IMR-90 (cell line): Measurements from ENCODE around the gene APMAP. TPM values are rescaled to one million over a fixed set of nuclear protein-coding genes. Genes with fewer than 3 reads are reported as not detected.

Experiments
- ATAC-seq: fragments of 200-7000 bp; cut with Tn5 transposase; 2 replicates; pipeline ENCODE4 v1.9.1; 2020; ENCODE audit warnings: low read depth, mild to moderate bottlenecking, moderate library complexity
- BruUV-seq: library from RNA; stranded (reverse); fragments of 400-500 nt; replicated peaks from 2 replicates; lab custom pipeline; 2021; lab: Mats Ljungman, UMichigan
- CTCF ChIA-PET: fragments of 300-600 bp; formaldehyde crosslinking; extraction: SDS; loops from one replicate; lab custom pipeline; 2021; ENCODE audit warnings: antibody characterized with exemption; lab: Yijun Ruan, JAX
- POLR2A ChIA-PET: fragments of 300-600 bp; sonication (Branson Sonifier 250); formaldehyde crosslinking; loops from one replicate; lab custom pipeline; 2022; ENCODE audit warnings: antibody characterized with exemption; ENCODE audit not compliant: unreplicated experiment; lab: Charles Lee
- DNase-seq: peaks from one replicate; pipeline ENCODE4 v3.0.0; 2013
- H2AFZ ChIP-seq: replicated peaks from 2 replicates; pipeline ENCODE3; 2013; ENCODE audit warnings: low read length, mild to moderate bottlenecking; ENCODE audit not compliant: poor library complexity
- H2AK5ac ChIP-seq: 2 replicates; pipeline ENCODE4 v1.6.1; 2013; ENCODE audit warnings: low read depth, low read length, inconsistent platforms
- H2AK9ac ChIP-seq: replicated peaks from 2 replicates; pipeline ENCODE3; 2013; ENCODE audit warnings: mild to moderate bottlenecking, low read depth, low read length, moderate library complexity; ENCODE audit not compliant: poor library complexity
- H2BK120ac ChIP-seq: 2 replicates; pipeline ENCODE4 v1.6.1; 2013; ENCODE audit warnings: low read depth, low read length, inconsistent platforms
- H2BK15ac ChIP-seq: 3 replicates; pipeline ENCODE4 v1.6.1; 2013; ENCODE audit warnings: low read depth, low read length, inconsistent platforms
- H2BK20ac ChIP-seq: 2 replicates; pipeline ENCODE4 v1.6.1; 2013; ENCODE audit warnings: low read depth, mild to moderate bottlenecking, inconsistent platforms, low read length, moderate library complexity
- H2BK5ac ChIP-seq: 2 replicates; pipeline ENCODE4 v1.6.1; 2013; ENCODE audit warnings: mild to moderate bottlenecking, low read depth, low read length, inconsistent platforms; ENCODE audit not compliant: poor library complexity, severe bottlenecking
- H3K14ac ChIP-seq: replicated peaks from 2 replicates; pipeline ENCODE4 v1.6.1; 2013; ENCODE audit warnings: low read depth, low read length, inconsistent platforms
- H3K18ac ChIP-seq: 2 replicates; pipeline ENCODE4 v1.6.1; 2013; ENCODE audit warnings: low read depth, low read length, control low read depth
- H3K23ac ChIP-seq: 2 replicates; pipeline ENCODE4 v1.6.1; 2013; ENCODE audit warnings: low read depth, low read length, inconsistent platforms
- H3K27ac ChIP-seq: 2 replicates; pipeline ENCODE4 v1.5.1; 2013; ENCODE audit warnings: mild to moderate bottlenecking, control low read depth, low read length; ENCODE audit not compliant: insufficient read depth
- H3K27me3 ChIP-seq: 2 replicates; pipeline ENCODE4 v1.6.1; 2013; ENCODE audit warnings: low read length; ENCODE audit not compliant: control insufficient read depth, insufficient read depth
- H3K36me3 ChIP-seq: 2 replicates; pipeline ENCODE4 v1.6.1; 2013; ENCODE audit warnings: low read length, mixed read lengths; ENCODE audit not compliant: control insufficient read depth, insufficient read depth
- H3K4ac ChIP-seq: 2 replicates; pipeline ENCODE4 v1.6.1; 2013; ENCODE audit warnings: low read depth, low read length, inconsistent platforms
- H3K4me1 ChIP-seq: 2 replicates; pipeline ENCODE4 v1.6.1; 2013; ENCODE audit warnings: low read length, mixed read lengths; ENCODE audit not compliant: control insufficient read depth, insufficient read depth
- H3K4me2 ChIP-seq: 2 replicates; pipeline ENCODE4 v1.6.1; 2013; ENCODE audit warnings: low read depth, mild to moderate bottlenecking, control low read depth, low read length, moderate library complexity
- H3K4me3 ChIP-seq: 2 replicates; pipeline ENCODE4 v1.5.1; 2013; ENCODE audit warnings: low read depth, mild to moderate bottlenecking, control low read depth, low read length, moderate library complexity; ENCODE audit not compliant: insufficient read depth
- H3K56ac ChIP-seq: 2 replicates; pipeline ENCODE4 v1.6.1; 2013; ENCODE audit warnings: low read length, inconsistent platforms; ENCODE audit not compliant: insufficient read depth; ENCODE audit errors: extremely low read depth
- H3K79me1 ChIP-seq, 2 experiments: 2 replicates each; pipeline ENCODE4 v1.6.1; 2013; ENCODE audit warnings: low read length in 2 of 2, inconsistent platforms in 1 of 2, low read depth in 1 of 2
- H3K9ac ChIP-seq: 2 replicates; pipeline ENCODE4 v1.6.1; 2013; ENCODE audit warnings: low read depth, low read length, control low read depth
- H3K9me1 ChIP-seq: 2 replicates; pipeline ENCODE4 v1.6.1; 2013; ENCODE audit warnings: low read length, inconsistent platforms; ENCODE audit not compliant: insufficient read depth
- H3K9me3 ChIP-seq: 2 replicates; pipeline ENCODE4 v1.6.1; 2013; ENCODE audit warnings: low read length; ENCODE audit not compliant: control insufficient read depth, insufficient read depth
- H4K20me1 ChIP-seq: 2 replicates; pipeline ENCODE4 v1.6.1; 2013; ENCODE audit warnings: low read length, inconsistent platforms; ENCODE audit not compliant: insufficient read depth
- H4K5ac ChIP-seq: 2 replicates; pipeline ENCODE4 v1.6.1; 2013; ENCODE audit warnings: mild to moderate bottlenecking, low read depth, low read length, control low read depth
- H4K8ac ChIP-seq, 2 experiments: 2 replicates each; pipeline ENCODE4 v1.6.1; 2013; ENCODE audit warnings: low read depth in 2 of 2, low read length in 2 of 2, control low read depth in 1 of 2, inconsistent platforms in 1 of 2
- H4K91ac ChIP-seq: 2 replicates; pipeline ENCODE4 v1.6.1; 2013; ENCODE audit warnings: low read depth, low read length, inconsistent platforms; ENCODE audit not compliant: insufficient read depth
- FOS ChIP-seq: fragments of 150-350 bp; IDR thresholded peaks from 2 replicates; pipeline ENCODE4 v1.6.1; 2016; ENCODE audit warnings: low read depth, low read length
- MAFK ChIP-seq: IDR thresholded peaks from 2 replicates; pipeline ENCODE4 v1.6.1; 2012; ENCODE audit warnings: low read depth, low read length, improper control_type of control experiment
- MAZ ChIP-seq: IDR thresholded peaks from 2 replicates; pipeline ENCODE4 v1.6.1; 2012; ENCODE audit warnings: low read depth, mild to moderate bottlenecking, low read length, improper control_type of control experiment, moderate library complexity, borderline replicate concordance
- RCOR1 ChIP-seq: IDR thresholded peaks from 2 replicates; pipeline ENCODE4 v1.6.1; 2012; ENCODE audit warnings: mild to moderate bottlenecking, low read length, improper control_type of control experiment; ENCODE audit not compliant: insufficient replicate concordance
- RFX5 ChIP-seq: IDR thresholded peaks from 2 replicates; pipeline ENCODE4 v1.8.0; 2012; ENCODE audit warnings: low read depth, mild to moderate bottlenecking, low read length, moderate library complexity
- WGBS, 2 experiments: methylation state at CpG; one replicate each; pipeline versions ENCODE4 v1.1.5 to v1.1.7; 2013; ENCODE audit warnings: missing lambda C conversion rate in 2 of 2; ENCODE audit not compliant: insufficient read length in 1 of 2; ENCODE audit errors: extremely low coverage in 2 of 2; 5-methylcytosine and 5-hydroxymethylcytosine counted together
- dilution Hi-C: fragments of 300-500 bp; cut with HindIII; formaldehyde crosslinking; loops from one replicate; pipeline ENCODE4 v1.14.3; 2018; ENCODE audit warnings: low sequenced_read_pairs; ENCODE audit not compliant: unreplicated experiment
- in situ Hi-C: fragments of 300-500 bp; cut with MboI; formaldehyde crosslinking; loops from 3 replicates; pipeline ENCODE4 v1.14.3; 2019; ENCODE audit warnings: low sequenced_read_pairs, inconsistent platforms, mixed read lengths
- intact Hi-C: fragments of 100-400 bp; cut with micrococcal nuclease; formaldehyde crosslinking; loops from 2 replicates; pipeline ENCODE4 v1.10.0; 2022
- polyA plus RNA-seq, 3 experiments: library from polyadenylated mRNA; depleted of rRNA; stranded (reverse); fragments of >200 nt; gene quantifications; 2 replicates each; pipeline ENCODE4 v1.2.3, GENCODE V29; 2012; ENCODE audit warnings: low replicate concordance in 1 of 3
- total RNA-seq: library from RNA; depleted of rRNA; stranded (reverse); fragments of >200 nt; gene quantifications from 2 replicates; pipeline ENCODE4 v1.2.3, GENCODE V29; 2012

APMAP gene
- total and polyA plus RNA-seq, 2 of the 4 experiments (the other 2 are of a cell fraction) = 67.2 to 88.8 TPM

GRCh38 chr20:24969186-24970029 lies 23.1 kb downstream of the APMAP start (continued):
- TF ChIP-seq FOS = no peak

- WGBS, 2 experiments = 100% methylated on average over 1 of the region's 5 CpGs; no CpG with 5 or more reads in 1 of the 2 experiments
- in situ Hi-C loops = no loop called here
Measured at GRCh38 chr20:24968278-24968800, 24.2 kb downstream of the APMAP start.

More at GRCh38 chr20:24968278-24968800, 24.2 kb downstream of the APMAP start:
- H2BK15ac ChIP-seq = no peak overlapping the region
- no peaks in the 10 kb centered on the region for H3K9me1 ChIP-seq
- H2AK5ac ChIP-seq = no peak overlapping the region
- no peak overlapping the region for H3K18ac ChIP-seq
- no TSS peak for BruUV-seq
- H3K4me1 ChIP-seq = no peaks in the 10 kb centered on the region
- H3K4me3 ChIP-seq = no peak overlapping the region
- no peak overlapping the region for H3K27ac ChIP-seq
- no peak overlapping the region for H2AK9ac ChIP-seq
- no peak for TF ChIP-seq RCOR1
- TF ChIP-seq MAFK = no peak
- no peak for TF ChIP-seq RFX5
- TF ChIP-seq MAZ = no peak
- H2BK120ac ChIP-seq = no peak overlapping the region
- intact Hi-C loops = no loop called here
- H3K4ac ChIP-seq = no peak overlapping the region
- ChIA-PET POLR2A (no interaction called here), CTCF (no interaction called here)
- no peak for DNase-seq
- H3K56ac ChIP-seq = no peak overlapping the region
- H3K9ac ChIP-seq = no peak overlapping the region
- no peak overlapping the region for H2AFZ ChIP-seq
- H3K9me3 ChIP-seq = no peaks in the 10 kb centered on the region
- no peak overlapping the region for H4K8ac ChIP-seq
- H4K91ac ChIP-seq = no peak overlapping the region
- H3K23ac ChIP-seq = no peak overlapping the region
- H3K14ac ChIP-seq = no peak overlapping the region
- dilution Hi-C loops = no loop called here
- ATAC-seq = no peak
- H3K36me3 ChIP-seq = peaks cover 52% of the 10 kb centered on the region
- no peak overlapping the region for H2BK20ac ChIP-seq
- H3K4me2 ChIP-seq = no peak overlapping the region
- no peak overlapping the region for H2BK5ac ChIP-seq
- no peaks in the 10 kb centered on the region for H3K27me3 ChIP-seq
- no peak overlapping the region for H4K5ac ChIP-seq
- H4K20me1 ChIP-seq = no peaks in the 10 kb centered on the region
- H3K79me1 ChIP-seq = no peaks in the 10 kb centered on the region
